HG02623 (cell line): Measurements from ENCODE around the gene CS.
"Not testable (repeated sequence)": the region's sequence is repeated elsewhere in the genome, so short reads cannot be mapped to it uniquely, and the experiment has no call there.

ENCODE experiments used
- ATAC-seq: cut with Tn5 transposase; IDR thresholded peaks from one replicate; pipeline ENCODE4 v1.9.1; 2021; ENCODE audit warnings: moderate library complexity; ENCODE audit not compliant: unreplicated experiment

CS gene

DNA sequence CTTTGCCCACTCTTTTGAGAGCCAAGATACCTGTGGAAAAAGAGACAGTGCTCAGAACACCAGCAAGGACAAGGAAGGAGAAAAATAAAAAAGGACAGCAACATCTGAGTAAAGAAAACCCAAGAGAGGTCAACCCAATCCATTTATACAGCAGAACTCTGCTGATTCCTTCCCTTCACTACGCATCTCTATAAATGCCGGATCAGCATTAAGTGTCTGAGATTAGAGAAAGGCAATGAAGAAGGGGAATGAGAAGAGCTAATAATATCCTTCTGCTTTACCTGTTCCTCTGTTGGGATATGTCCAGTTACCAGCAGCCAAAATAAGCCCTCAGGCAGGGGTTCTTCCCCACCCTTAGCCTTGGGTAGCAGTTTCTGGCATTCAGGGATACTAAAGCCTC lies 17.6 kb downstream of the CS start:
- ATAC-seq = no peak

DNA sequence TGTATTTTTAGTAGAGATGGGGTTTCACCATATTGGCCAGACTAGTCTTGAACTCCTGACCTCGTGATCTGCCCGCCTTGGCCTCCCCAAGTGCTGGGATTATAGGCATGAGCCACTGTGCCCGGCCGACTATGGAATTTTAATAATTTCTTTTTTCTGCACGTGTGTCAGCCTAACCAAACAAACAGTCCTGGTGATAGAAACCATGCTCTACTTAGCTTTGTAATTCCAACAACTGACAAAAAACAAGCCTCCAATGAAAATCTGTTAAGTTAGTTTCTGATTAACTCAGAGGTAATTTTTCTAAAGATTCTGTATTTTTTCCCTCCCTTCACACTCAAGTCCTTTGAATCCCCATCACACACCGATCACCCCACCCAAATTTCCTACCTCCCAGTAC lies 18.1 kb downstream of the CS start:
- ATAC-seq = no peak

DNA sequence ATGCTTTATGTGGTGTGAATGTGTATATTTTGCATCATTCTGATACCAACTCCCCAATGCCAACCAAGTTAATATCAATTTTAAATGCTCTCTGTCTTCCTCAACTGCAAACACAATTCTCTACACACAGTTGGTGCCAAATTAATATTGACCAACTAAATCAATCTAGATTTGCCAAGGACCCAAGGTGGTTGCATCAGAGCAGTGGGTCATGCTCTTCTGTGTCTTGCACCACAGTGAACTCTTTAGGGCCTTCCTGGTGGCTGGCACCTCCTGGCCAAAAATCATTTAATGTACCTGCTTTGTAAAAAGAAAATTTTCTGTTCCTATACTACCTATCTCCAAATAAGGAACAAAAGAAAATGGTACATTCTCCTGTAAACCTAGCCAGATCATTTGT lies 19.3 kb downstream of the CS start:
- no peak for ATAC-seq

DNA sequence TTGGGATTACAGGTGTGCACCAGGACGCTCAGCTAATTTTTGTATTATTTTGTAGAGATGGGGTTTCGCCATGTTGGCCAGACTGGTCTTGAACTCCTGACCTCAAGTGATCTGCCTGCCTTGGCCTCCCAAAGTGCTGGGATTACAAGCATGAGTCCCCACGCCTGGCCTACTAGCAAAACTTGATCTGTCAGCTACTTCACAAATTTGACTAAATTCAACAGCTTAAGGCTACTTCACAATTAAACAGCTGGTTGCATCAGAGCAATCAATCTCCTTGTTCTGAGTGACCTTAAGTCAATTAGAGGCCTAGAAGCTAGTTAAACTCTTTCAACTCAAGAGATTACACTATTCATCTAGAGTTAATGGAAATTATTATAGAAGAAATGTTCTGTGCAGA lies 21.2 kb downstream of the CS start:
- ATAC-seq = no peak

DNA sequence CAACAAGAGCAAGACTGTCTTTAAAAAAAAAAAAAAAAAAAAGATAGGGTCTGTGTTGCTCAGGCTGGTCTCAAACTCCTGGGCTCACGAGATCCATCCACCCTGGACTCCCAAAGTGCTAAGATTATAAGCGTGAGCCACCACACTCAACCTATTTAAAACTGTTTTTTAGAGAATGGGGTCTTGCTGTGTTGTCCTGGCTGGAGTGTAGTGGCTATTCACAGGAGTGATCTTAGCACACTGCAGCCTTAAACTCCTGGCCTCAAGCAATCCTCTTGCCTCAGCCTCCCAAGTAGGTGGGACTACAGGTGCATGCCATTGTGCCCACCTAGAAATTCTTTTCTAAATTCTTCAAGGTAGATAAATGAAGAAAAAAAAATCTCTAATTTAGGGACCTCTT lies 25.8 kb downstream of the CS start:
- ATAC-seq = no peak

DNA sequence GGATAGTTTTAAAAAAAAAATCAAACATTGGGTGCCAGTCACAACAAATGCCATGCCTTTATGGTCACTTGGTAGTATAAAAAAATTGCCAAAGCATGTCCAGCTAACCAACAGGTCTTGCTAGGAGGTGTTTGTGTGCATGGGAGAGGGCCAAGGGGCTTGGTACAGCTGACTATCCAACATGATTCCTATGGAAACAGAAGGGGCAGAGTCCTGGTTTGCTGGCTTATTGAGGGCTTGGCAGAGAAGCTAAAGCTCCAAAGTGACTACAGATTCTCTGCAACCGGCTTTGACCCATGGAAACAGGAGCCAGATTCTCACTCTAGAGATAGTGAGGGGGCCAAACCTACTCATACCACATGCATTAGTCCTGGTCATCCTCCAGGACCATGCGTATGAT lies 27.7 kb downstream of the CS start:
- not testable (repeated sequence) for ATAC-seq

DNA sequence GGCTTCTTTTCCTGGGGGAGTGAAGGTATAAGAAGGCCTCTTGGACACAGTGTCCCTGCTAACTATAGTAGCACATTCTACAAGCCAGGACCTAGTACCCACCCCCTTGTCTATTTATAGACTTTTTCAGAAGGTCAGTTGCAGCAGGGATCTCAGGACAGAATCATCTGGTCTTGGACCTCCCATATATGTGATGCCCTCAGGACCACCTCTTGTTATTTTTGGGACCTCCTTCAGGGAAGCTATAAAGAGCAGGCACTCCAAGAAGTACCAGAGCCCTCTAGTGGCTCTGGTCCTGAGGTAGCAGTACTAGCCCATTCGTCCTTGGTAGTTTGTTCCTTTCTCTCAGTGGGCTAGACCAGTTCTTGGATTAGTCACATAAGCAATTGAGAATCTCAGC lies 29.1 kb downstream of the CS start:
- ATAC-seq = no peak

DNA sequence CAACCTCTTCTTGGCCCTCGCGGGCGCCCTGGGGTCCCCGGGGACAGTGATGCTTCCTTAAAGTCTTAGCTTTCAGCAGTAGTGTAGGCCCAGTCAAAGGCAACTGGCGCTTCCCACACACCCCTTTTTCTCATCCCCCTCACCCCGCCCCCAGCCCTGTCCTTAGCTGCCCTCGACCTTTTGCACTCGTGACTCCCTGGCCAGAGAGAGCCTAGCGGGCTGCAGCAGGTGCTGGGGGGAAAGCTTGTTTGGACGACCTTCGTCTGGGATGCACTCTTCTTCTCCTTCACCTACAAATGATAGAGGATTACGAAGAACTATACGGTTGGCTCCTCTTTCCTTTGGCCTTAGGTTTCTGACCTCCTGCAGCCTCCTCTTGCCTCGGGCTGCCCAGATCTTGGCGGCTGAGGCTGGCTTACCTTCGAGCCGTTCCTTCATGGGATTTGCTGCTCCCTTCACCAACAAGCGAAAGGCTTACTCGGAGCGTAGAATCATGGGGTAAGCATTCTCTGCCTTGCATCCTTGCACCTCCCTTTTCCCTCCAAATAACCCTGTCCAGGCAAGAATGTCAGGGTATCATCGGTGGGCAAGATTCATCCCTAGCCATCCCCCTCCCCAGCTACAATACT lies 32.6 kb downstream of the CS start:
- ATAC-seq = peak; percentile 9

DNA sequence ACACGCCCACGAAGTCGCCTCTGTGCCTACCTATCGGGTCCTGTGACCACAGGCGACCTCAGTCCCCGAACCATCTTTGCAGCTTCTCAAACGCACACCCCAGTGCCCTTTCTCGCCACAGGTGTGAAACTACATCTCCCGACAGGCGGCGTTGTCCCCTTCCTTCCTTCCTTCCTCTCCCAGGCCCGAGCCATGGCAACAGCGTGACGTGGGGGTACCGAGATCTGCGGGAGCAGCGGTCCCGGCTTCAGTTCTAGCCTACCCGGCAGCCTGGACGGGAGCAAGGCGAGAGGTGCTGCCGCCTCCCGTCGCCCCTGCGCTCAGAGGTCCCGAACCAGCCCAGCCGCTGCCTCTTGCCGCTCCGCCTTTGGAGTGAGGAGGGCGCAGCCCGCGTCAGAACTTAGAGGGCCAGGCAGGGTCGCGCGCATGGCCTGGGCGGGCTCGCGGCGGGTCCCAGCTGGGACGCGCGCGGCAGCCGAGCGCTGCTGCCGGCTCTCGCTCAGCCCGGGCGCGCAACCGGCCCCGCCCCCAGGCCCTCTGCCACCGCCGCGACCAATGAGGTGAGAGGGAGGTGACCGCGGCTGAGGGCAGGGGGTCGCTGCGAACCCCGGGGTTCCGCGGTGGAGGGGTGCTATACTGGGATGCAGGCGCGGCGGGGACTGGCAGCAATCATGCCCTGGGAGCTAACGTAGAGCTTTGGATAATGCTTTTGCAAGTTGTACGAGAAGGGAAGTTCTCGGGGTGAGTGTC lies 33.3 kb downstream of the CS start, which contains the start of gene COQ10A:
Gene COQ10A (plus strand): TSS at position 250 of the 750 bp plus-strand sequence. CDS start 177 bp downstream, at position 427.
- peak; percentile 86 for ATAC-seq

DNA sequence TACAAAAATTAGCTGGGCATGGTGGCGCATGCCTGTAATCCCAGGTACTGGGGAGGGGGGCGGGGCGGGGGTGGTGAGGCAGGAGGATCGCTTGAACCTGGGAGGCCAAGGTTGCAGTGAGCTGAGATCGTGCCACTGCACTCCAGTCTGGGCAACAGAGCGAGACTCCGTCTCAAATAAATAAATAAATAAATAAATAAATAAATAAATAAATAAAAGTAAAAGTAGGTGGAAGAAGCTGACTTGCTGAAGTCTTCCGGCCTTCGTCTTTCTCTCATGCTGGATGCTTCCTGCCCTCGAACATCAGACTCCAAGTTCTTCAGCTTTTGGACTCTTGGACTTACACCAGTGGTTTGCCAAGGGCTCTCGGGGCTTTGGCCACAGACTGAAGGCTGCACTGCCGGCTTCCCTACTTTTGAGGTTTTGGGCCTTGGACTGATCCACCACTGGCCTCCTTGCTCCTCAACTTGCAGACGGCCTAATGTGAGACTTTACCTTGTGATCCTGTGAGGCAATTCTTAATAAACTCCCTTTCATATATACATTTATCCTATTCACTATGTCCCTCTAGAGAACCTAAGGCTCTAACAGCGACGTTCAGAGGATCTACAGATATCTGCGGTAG lies 34.0 kb downstream of the CS start:
- not testable (repeated sequence) for ATAC-seq

DNA sequence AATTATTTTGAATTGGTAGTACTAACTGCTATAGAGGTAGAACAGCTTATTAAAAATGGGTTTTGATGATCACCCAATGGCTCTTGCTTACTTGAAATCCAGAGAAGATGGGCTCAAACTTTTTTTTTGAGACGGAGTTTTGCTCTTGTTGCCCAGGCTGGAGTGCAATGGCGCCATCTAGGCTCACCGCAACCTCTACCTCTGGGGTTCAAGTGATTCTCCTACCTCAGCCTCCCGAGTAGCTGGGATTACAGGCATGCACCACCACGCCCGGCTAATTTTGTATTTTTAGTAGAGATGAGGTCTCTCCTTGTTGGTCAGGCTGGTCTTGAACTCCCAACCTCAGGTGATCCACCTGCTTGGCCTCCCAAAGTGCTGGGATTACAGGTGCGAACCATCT lies 37.2 kb downstream of the CS start:
- ATAC-seq = not testable (repeated sequence)

DNA sequence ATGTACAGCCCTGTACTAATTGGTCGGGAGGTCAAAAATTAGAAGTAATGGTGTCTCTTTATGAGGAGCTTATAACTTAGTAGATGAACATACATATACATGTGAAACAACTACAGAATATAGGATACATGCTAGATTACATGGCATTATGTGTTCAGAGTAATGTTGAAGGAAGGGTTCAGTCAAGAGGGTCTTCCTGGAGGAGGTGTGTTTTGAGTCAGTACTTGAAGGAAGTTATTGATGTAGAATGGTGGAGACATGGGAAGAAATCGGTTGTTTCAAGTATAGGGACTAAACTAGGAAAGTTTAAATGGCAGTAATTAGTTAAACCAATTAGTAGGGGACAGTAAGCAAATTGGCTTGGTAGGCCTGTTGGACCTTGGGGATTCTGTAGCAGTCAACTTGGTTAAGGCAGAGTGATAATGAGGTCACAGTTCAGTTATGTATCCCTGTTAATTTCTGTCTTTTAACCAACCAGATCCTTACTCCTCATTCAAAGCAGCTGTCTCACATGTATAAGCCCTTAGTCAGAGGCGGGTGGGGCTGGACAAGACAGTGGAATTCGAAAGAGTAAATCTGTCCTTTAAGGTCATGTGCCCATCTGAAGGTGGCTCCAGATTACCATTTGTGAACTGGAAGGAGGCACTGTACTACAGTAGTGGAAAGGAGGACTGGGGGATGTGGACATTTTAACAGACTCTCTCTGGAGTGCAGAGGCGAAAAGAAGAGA lies 38.5 kb downstream of the CS start:
- no peak for ATAC-seq

DNA sequence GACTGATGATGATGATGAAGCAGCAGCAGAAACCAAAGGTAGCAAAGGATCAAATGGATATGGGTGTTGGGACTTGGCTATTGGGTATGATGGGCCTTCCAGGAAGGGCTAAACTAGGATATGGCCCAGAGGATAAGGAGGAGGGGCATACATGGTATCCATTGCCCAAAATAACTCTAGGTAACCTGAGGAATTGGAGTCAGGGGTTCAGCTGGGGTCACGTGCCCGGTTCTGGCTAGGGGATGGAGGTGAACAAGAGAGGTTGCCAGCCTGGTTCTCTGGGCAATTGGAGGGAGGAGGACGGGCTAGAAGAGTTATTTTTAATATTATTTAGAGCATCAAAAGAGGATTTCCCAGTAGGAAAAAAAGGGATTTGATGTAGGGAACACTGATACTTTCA lies 39.2 kb downstream of the CS start:
- no peak for ATAC-seq

DNA sequence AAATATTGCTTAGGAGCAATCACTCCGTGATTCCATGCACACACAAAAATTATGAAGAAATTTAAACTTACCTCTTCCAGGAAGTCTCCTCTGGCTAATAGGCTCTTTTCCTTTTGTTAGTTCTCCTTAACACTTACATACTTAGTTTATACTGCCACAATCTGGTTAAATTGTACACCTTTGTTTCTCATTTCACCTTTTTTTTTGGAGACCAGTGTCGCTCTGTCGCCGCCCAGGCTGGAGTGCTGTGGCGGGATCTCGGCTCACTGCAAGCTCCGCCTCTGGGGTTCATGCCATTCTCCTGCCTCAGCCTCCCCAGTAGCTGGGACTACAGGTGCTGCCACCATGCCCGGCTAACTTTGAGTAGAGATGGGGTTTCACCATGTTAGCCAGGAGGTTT lies 39.8 kb downstream of the CS start:
- ATAC-seq = no peak

DNA sequence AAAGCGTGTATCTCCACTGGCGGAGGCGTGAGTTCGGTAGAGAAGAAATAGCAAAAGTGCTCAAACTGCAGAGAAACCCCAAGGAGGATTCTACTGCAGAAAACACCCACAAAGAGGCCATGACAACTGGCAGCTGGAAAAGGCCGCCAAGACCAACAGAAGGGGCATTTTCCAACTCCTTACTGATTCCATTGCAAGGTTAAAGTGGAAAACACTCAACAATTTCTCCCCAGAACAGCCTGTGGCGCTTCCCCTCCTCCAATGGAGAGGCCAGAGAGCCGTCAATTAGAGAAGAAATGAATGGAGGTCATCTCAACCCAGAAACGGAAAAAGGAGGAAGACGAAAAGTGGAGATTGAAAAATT lies 41.3 kb downstream of the CS start:
- ATAC-seq = no peak

DNA sequence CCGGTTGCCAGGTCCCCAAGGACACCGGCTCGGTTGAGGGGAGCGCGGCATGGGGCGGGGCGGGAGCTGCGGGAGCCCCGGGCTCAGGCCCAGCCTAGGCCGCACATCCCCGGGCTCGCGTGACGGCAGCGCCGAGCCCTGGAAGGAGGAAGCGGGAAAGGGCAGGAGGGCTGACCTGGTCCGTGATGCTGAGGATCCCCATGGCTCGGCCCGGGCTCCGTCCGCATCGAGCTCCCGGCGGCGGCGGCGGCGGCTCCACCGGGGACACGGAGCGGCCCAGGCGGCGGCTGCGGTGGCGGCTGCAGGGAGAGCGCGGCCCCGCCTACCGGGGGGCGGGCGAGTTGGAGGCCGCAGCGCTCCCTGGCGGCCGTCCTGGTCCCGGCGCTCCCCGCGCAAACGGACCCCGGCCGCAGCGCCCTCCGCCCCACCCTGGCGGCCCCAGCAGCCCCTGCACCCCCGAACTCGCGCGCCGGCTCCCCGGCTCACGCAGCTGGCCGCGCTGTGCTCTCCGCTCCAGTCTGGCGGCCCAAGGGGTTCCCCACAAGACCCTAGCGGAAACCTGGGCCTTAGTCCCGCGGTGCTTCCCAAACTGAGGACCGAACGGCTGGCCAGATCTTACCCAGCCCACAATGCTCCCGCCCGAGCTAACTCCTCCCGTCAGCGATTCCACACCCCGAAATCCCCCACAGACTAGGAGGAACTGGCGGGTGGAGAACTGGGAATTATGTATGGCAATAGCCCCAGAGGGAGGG lies 41.9 kb downstream of the CS start, which contains the start of gene ANKRD52:
Gene ANKRD52 (minus strand): TSS at position 317 of the 752 bp plus-strand sequence. CDS start 115 bp downstream, at position 202.
- ATAC-seq = peak; percentile 83

DNA sequence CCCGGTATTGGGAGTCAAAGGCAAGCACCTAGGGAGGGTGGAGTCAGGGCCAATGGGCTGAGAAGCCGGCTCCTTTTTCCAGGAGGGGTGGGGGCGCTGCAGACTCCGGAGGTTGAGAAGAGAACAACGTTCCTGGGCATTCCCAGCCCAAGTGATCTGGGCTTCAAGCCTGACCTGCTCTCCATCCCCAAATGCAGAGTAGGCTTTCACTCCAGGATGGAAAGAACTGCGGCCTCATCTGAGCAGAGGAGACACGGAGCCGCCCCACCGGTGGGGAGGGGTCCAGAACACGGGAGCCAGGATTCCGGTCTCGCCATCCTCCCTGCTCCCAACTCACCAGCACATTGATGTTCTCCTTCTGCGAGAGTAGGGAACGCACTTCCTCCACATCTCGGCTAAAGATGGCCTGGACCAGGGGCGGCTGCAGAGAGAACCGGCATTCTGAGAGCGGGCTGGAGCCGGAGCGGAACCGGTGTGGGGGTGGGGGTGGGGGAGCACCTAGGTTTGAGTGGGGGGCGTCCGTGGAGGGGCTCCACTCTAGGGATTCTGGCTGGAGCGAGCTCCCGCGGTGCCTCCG lies 42.6 kb downstream of the CS start:
- no peak for ATAC-seq

DNA sequence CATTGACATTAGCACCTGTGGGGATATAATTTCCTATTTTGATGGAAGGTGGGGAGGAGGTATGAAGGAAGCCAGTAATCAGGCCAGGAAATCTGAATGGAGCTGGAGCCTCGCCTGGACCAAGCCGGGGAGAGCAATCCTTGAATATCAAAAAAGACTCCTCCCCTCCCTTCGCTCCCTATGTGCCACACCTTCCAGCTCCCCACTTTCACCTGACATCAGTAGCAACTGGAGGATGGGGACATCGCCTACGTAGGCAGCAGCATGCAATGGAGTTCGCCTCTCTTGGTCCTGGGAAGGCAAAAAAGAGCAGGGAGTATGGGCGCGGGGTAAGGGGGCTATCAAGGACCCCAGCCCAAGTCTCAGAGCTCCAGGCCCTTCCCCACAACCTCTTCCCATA lies 43.1 kb downstream of the CS start:
- no peak for ATAC-seq

DNA sequence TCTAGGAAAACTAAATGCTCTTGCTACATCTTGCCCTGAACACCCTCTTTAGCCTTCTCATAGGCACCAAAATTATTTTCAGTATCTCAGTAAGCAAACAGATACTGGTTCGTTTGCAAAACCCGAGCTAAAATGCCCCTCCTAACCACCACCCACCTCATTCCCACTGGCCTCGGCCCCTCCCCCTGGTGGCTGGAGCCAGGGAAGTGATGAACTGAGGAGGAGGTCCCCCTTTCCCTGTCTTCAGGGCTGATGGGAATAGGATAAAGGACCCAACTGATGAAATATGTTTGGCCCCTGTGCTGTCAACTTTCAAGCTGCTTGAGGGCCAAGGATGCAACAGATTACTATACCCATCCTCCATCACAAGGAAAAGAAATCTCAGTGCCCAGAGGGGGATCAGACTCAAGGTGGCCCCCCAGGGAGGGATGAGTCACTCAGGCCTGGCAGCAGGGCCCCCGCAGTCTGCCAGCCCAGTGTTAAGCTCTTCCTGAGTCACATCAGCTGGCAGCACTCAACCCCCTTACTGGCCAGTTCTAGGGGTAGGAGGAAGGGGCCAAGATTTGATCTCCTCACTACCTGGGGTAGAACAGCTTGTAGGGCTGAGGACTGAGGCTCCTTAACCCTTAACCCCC lies 43.7 kb downstream of the CS start:
- ATAC-seq = no peak

DNA sequence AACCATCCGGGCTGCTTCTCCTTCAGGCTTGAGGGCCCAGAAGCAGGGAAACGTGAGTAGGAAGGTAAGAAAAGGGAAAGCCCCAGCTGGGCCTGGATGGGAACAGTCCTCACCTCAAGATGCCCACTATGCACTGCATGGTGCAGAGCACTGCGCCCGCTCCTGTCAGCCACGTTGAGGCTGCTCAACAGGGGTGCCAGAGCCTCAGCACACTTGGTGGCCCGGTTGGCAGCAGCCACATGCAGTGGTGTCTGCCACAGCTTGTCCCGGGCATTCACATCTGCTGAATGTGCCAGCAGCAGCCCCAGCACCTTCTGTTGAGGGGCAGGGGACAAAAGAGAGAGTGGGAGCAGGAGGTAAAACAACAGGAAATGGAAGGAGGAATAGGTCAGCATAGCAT lies 44.5 kb downstream of the CS start:
- no peak for ATAC-seq
